Adrenal gland (tissue), 5 donors: Measurements from ENCODE around the gene GTF3C6.

ENCODE experiments used
- POLR2A ChIP-seq, 2 donors: fragments of 450-650 bp; IDR thresholded peaks; one replicate each; pipeline ENCODE4 v1.6.1; 2017; ENCODE audit warnings: antibody characterized with exemption in 2 of 2, mild to moderate bottlenecking in 2 of 2, moderate library complexity in 1 of 2
- TF ChIP-seq, protein P1 (sequence below), 6 experiments: fragments of 450-650 bp in 4 of 6; fragments of 200-600 bp in 2 of 6; sonication (generic) in 1 of 6; IDR thresholded peaks; 1 replicate in 5 of 6; 2 replicates in 1 of 6; pipeline versions ENCODE4 v1.5.1 to v1.8.0; 2016 to 2021; ENCODE audit warnings: antibody characterized with exemption in 6 of 6, mild to moderate bottlenecking in 2 of 6, moderate library complexity in 1 of 6
- donor health status: DM: no; HTN: no; CAD: no.

- TF ChIP-seq, protein P1, sequence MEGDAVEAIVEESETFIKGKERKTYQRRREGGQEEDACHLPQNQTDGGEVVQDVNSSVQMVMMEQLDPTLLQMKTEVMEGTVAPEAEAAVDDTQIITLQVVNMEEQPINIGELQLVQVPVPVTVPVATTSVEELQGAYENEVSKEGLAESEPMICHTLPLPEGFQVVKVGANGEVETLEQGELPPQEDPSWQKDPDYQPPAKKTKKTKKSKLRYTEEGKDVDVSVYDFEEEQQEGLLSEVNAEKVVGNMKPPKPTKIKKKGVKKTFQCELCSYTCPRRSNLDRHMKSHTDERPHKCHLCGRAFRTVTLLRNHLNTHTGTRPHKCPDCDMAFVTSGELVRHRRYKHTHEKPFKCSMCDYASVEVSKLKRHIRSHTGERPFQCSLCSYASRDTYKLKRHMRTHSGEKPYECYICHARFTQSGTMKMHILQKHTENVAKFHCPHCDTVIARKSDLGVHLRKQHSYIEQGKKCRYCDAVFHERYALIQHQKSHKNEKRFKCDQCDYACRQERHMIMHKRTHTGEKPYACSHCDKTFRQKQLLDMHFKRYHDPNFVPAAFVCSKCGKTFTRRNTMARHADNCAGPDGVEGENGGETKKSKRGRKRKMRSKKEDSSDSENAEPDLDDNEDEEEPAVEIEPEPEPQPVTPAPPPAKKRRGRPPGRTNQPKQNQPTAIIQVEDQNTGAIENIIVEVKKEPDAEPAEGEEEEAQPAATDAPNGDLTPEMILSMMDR (IDR thresholded peaks at IDR 0.05), result no peak
- no peak for TF ChIP-seq POLR2A (IDR thresholded peaks at IDR 0.05)
Observed at GRCh38 chr6:111015389-111016124, 57.1 kb downstream of the GTF3C6 start.
